ENCODE data around the gene NCAPD3.

Gene NCAPD3

DNA sequence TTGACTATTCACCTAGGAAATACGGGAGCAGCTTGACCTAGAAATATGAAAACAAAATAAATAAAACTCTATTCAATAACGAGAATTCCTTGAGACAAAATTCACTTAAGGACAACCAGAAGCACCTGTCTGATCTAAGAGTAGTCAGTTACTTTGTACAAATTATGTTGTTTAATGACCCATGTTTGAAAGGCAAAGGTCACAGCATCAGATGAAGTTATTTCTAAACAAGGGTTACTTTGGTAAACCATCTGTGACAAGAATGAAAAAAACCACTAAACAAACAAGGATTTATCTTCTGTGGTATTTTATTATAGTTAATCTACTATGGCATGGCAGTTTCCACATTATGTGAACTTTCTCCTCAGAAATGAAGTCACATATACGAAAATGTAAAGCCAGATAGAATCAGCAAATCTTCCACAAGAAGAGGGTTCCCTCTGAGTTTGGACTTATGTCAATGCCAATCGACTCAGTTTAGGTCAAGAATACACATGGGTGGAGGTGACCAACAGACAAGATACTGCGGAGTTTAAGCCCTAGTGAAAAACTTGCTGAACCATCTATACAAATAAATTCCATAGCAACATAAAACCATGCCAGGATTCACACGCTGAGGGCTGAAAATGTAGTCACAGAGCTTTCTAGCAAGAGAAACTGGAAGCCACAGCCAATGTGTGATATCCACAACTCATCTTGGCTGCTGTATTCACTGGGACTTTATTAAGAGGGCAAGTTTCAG is 53.4 kb downstream of the NCAPD3 start:
- DNase-seq (ENCODE audit: low read depth), result no peak
- H3K4me3 ChIP-seq (ENCODE audit: low read depth, low read length), result no peak overlapping the region
- TF ChIP-seq, protein P1, sequence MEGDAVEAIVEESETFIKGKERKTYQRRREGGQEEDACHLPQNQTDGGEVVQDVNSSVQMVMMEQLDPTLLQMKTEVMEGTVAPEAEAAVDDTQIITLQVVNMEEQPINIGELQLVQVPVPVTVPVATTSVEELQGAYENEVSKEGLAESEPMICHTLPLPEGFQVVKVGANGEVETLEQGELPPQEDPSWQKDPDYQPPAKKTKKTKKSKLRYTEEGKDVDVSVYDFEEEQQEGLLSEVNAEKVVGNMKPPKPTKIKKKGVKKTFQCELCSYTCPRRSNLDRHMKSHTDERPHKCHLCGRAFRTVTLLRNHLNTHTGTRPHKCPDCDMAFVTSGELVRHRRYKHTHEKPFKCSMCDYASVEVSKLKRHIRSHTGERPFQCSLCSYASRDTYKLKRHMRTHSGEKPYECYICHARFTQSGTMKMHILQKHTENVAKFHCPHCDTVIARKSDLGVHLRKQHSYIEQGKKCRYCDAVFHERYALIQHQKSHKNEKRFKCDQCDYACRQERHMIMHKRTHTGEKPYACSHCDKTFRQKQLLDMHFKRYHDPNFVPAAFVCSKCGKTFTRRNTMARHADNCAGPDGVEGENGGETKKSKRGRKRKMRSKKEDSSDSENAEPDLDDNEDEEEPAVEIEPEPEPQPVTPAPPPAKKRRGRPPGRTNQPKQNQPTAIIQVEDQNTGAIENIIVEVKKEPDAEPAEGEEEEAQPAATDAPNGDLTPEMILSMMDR (IDR thresholded peaks at IDR 0.05; ENCODE audit: insufficient read depth, low read depth, low read length, missing control alignments), result no peak

DNA sequence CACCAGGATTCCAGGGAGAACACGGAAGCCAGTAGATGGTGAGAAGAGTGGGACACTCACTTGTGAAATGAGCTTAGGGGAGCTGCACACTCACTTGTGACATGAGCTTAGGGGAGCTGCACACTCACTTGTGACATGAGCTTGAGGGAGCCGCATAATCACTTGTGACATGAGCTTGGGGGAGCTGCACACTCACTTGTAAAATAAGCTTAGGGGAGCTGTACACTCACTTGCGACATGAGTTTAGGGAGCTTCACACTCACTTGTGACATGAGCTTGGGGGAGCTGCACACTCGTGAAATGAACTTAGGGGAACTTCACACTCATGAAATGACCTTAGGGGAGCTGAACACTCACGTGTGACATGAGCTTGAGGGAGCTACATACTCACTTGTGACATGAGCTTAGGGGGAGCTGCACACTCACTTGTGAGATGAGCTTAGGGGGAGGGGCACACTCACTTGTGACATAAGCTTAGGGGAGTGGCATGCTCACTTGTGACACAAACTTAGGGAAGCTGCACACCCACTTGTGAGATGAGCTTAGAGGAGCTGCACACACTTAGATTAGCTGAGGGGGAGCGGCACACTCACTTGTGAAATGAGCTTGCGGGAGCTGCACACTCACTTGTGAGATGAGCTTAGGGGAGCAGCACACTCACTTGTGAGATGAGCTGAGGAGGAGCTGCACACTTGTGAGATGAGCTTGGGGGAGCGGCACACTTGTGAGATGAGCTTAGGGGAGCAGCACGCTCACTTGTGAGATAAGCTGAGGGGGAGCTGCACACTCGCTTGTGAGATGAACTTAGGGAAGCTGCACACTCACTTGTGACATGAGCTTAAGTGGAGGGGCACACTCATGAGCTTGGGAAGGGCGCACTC is 59.0 kb downstream of the NCAPD3 start:
- H3K4me3 ChIP-seq (ENCODE audit: low read depth, low read length), result no peak overlapping the region
- TF ChIP-seq, protein P1 (IDR thresholded peaks at IDR 0.05; ENCODE audit: insufficient read depth, low read depth, low read length, missing control alignments), result no peak
- DNase-seq (ENCODE audit: low read depth), result no peak

DNA sequence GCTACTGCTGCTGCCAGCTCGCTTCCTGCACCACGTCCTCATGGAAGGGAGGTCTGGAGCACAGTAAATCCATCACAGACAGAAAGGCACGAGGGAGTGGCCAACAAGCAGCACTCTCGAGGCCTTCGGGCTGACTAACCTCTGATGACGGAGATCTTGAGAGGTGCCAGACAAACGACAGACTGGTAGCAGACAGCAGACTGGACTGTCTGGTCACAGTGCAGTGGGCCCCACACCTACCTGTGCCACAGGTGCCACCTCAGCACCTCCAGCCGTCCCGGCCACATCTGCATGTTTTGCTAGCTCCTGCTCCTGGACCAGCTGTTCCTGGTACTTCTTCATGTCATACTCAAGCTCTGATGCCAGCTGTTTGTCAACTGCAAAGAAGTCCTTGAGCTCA is 64.1 kb downstream of the NCAPD3 start:
- no peak overlapping the region for H3K4me3 ChIP-seq (ENCODE audit: low read depth, low read length)
- TF ChIP-seq, protein P1 (IDR thresholded peaks at IDR 0.05; ENCODE audit: insufficient read depth, low read depth, low read length, missing control alignments), result no peak
- DNase-seq (ENCODE audit: low read depth), result no peak

DNA sequence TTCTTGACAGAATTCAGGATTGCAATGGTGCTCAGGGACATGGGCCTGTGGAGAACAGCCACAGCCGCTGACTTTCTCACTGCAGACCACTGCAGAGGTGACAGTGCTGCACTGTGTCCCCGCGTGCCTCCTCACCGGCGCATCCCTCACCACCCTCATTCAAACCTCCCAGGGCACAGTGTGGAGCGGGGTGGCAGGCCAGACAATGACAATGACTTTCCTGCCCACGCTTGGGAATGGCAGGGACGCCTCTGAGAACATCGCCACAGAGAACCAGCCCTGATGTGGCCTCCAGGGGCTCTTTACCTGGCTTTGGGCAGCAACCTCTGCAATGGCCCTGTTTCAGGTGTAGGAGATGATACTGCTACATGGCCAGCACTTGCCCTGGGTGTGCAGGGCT is 65.7 kb downstream of the NCAPD3 start:
- no peak overlapping the region for H3K4me3 ChIP-seq (ENCODE audit: low read depth, low read length)
- no peak for DNase-seq (ENCODE audit: low read depth)
- TF ChIP-seq, protein P1 (IDR thresholded peaks at IDR 0.05; ENCODE audit: insufficient read depth, low read depth, low read length, missing control alignments), result no peak

DNA sequence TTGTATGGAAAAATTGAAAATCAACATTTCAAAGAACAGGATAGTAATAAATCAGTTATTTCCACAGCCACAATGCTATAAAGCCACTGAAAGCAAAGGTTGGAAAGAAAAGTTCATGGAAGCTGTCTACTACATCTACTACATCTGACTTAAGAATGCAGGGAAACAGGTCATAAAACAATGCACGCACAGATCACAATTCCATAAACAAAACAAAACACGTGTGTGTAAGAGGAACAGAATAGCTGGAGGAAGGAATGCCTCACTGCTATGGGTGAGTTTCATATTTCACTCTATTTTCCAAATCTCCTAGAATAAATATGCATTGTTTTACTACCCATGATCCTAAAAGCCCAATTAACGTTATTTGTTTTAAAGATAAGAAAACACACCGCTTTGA is 66.3 kb downstream of the NCAPD3 start:
- TF ChIP-seq, protein P1 (IDR thresholded peaks at IDR 0.05; ENCODE audit: insufficient read depth, low read depth, low read length, missing control alignments), result no peak
- H3K4me3 ChIP-seq (ENCODE audit: low read depth, low read length), result no peak overlapping the region
- no peak for DNase-seq (ENCODE audit: low read depth)

DNA sequence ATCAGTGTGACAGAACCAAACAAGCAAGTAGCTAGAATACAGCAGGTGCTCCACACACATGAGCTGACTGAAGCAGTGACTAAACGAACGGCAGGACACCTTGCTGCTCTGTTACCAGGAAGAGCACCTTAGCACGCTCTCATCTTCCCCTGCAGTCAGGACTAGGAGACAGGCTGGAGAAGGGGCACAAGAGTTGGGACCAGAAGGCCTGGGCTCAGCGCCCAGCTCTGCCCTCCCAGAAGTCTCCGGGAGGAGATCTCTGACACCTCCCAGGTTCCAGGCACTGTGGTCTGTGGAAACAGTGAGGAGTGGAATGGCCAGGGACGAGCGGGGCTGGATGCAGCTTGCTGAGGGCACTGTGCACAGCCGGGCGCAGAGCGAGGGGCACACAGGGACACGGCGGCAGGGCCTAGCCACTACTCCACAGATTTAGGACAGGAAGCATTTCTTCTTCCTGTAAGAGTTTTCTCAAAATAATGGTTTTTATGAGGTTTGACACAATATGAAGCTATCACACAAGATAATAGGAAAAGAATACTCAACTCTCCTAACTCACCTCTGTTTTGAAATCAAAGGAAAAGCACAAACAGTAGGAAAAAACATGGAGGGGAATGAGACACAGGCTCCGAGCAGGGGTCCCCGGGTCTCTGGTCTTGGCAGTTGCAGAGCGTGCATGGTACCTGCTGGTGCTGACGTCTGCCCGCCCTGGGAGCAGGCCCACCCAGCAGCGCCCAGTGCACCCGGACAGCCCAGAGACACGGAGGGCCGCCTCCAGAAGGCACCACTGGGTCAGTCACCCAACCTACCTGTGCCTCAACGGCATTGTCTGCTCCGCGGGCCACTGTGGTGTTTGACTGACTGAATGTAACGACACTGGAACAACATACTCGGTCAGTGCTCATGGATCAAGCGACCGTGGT is 67.6 kb downstream of the NCAPD3 start:
- H3K4me3 ChIP-seq (ENCODE audit: low read depth, low read length), result no peak overlapping the region
- DNase-seq (ENCODE audit: low read depth), result no peak
- TF ChIP-seq, protein P1 (IDR thresholded peaks at IDR 0.05; ENCODE audit: insufficient read depth, low read depth, low read length, missing control alignments), result no peak
